PC-3 (cell line): ENCODE measurements around the gene DLG2.

Experiments used
- CTCF ChIP-seq: fragments of 300-600 bp; sonication (generic); conservative IDR thresholded peaks from 2 replicates; pipeline ENCODE4 v1.5.1; 2017; ENCODE audit warnings: antibody characterized with exemption, low read depth, mild to moderate bottlenecking, low read length
- EZH2 ChIP-seq: fragments of 300-600 bp; sonication (generic); IDR thresholded peaks from one replicate; pipeline ENCODE4 v1.6.1; 2017; ENCODE audit warnings: antibody characterized with exemption, mild to moderate bottlenecking, low read length; ENCODE audit not compliant: unreplicated experiment
- EZH2phosphoT487 ChIP-seq: fragments of 300-600 bp; sonication (generic); IDR thresholded peaks from 2 replicates; pipeline ENCODE4 v1.6.1; 2018; ENCODE audit warnings: mild to moderate bottlenecking, antibody characterized with exemption, low read length, borderline replicate concordance

- TF ChIP-seq CTCF (no peak), EZH2 (no peak), EZH2phosphoT487 (no peak)
Observed at GRCh38 chr11:84381666-84382065, 1245.5 kb downstream of the DLG2 start.
